ENCODE measurements around the gene UBALD1.

The UBALD1 gene

DNA sequence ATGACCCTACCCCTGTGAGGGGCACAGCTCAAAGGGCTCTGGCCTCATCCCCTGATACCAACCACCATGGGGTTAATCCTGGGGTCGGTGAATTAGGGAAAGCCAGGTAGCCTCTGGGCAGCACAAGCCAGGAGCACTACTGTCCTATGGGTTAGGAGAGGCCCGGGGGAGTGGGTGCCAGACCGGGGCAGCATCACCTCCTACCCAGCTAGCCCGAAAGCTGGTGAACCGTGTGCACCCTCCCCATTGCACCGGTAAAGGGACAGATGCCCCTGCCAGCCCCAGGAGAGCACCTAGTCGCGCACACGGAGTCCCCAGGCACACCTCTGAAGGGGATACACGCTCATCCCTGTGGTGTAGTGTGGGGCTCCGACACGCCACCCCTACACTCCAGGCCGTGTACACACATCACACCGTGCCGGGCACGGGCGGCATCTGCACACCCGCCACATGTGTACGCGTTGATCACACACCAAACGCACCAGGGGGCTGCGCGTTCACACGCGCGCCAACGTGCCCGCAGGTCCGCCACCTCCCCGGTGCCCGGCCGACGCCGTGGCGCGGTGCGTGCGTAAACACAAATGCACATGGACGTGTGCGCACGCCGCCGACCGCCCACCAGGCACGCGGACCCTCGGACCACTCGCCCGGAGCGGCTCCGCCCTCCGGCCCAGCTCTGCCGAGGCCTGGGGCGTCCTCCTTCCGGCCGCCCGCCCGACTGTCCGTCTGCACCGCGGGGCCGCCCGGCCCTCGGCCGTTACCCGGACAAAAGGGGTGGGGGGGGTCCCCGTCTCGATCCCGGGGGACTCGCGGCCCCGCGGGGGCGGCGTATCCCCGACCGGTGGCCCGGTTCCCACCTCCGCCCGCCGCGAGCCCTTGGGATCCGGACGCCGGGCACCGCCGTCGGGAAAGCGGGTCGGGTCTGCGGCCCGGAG lies 785 bp downstream of the UBALD1 start:
- peak; percentile 45 to 50 for DNase-seq

GRCh38 chr16:4612977-4613635 lies 1.6 kb downstream of the UBALD1 start:
- DNase-seq = no peak

GRCh38 chr16:4612474-4612931 lies 2.2 kb downstream of the UBALD1 start:
- no peak for DNase-seq

DNA sequence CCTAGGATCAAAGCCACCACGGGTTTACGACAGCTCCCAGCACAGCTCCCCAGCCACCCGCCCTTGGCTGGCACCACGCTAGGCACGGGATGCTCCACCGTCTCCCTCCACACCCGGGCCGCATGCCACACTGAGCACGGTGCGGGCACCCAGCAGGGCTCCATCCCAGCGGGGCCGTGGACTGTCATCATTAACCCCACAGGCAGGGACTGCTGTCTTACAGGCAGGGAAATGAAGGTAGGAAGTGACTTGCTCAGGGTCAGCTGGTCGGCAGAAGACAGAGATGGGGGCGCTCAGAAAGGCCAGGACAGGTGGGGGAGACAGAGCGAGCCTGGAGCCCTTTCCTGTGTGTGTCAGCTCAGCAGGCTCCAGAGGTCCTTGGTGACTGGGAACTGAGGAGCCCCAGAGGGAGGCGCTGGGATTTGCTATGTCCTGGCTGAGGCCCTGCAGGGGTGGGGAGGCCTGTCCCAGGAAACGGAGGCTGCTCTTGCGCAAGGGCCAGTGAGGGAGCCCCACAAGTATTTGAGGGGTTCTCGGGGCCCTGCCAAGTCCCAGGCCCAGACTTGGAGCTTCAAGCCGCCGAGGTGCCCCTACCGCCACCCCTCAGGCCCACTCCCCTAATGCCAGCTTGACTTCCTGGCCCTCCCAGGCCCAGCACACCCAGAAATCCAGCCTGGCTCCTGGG lies 3.2 kb downstream of the UBALD1 start:
- DNase-seq = no peak

GRCh38 chr16:4610011-4611005 lies 4.4 kb downstream of the UBALD1 start:
- DNase-seq = no peak

DNA sequence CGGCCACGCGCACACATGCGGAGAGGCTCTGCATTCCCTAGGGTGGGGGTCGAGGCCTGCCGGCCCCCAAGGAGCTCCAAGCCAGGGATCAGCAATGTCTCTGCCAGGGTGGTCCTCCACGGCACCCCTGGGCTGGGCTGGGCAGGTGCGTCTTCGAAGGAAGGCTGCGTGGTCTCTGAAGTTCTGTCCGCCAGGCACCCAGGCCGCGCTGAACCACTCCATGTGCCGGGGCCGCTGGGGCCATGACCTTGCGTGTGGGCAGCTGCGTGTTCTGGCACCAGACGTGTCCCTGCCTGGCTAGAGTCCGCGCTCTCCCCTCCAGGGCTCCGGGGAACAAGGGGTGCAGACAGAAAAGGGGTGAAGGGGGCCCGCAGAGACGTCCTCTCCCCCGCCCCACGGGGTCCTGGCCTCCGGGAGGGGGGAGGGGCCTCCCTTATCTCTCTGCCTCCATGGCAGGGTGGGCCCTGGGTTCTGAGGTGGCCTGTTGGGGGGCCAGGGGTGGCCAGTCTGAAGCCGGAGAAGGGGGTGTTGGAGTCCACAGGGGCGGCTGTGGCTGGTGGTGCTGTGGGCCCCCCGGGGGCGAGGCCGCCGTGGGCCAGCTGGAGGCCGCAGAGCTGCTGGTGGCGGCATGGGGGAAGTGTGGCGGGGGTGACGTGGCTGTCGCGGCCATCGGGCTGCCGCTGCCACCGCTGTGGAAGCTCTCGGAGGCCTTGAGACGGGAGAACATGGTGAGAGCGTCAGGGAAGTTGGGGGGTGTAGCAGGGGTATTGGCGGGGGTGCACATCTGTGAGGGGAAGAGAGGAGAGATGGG lies 5.3 kb downstream of the UBALD1 start:
- DNase-seq = no peak

DNA sequence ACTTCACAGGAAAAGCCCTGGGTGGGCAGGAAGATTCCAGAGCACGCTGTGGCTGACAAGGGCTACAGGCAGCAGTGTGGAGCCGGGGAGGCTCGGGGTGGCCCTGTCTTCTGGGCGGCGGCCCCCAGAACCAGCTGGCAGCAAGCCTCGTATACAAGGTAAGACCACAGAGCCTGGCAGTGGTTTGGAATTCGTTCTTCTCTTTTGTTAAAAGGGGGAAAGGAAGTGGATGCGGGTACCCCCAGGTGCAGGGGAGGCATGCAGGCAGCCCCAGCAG lies 6.0 kb downstream of the UBALD1 start:
- no peak for DNase-seq

DNA sequence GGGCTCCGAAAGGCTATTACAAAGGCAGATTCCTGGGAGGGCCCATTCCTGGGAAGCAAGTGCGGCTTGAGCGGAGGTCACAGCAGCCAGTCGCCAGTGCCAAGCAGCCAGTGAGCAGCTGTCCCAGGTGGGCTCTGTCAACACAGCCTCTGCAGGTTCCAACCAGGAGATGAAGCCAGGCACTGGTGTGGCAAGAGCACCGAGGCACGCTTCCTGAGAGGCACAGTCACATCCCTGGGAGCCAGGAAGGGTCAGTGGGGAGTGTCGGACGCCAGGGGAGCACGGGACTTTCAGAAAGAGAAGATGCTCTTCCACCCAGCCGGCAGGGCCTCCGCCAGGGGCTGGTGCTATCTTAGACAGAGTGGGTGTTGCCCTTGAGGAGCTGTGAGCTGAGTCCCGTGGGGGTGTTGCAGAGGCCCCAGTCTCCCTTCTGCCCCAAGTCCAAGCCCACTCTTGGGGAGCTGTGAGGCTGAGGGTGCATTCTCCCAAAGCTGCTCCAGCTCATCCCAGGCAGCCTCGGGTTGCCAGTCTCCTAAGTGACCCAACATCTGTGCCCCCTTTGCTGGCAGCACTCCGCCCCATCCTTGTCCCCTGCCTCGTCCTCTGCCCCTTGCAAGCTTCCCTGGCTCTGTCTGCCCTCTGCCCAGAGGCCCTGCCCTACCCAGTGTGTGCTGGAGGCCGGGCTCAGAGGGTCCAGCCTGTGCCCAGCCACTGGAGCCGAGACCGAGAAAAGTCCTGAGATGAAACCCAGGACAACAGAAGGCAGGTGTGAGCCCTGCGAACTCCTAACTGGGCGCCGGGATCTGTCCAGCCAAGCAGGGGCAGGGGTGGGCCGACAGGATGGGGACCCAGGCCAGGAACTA lies 6.6 kb downstream of the UBALD1 start:
- no peak for DNase-seq

GRCh38 chr16:4606354-4606753 lies 8.3 kb downstream of the UBALD1 start:
- no peak for DNase-seq

- DNase-seq = no peak
Measured at GRCh38 chr16:4604401-4604800, 10.3 kb downstream of the UBALD1 start.

GRCh38 chr16:4603624-4604170 lies 11.0 kb downstream of the UBALD1 start:
- DNase-seq = no peak

DNA sequence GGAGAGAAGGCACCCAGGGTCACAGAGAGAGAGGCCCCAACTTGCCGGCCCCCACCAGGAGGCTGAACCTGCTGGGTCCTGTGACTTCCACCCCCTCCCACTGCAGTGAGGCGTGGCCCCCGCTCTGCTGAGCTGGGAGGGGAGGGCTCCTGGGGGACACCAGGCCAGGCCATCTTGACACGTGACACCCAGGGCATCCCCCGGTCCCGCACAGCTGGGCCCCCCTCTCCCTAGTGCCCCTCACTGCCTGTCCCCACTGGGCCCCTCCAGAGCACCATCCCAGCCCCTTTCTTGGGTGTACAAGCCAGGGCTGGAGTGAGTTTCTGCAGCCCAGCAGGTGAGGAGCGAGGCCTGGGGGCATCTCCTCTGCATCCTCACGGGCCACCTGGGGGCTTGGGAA lies 12.4 kb downstream of the UBALD1 start:
- DNase-seq = no peak

- DNase-seq = no peak
Measured at GRCh38 chr16:4601864-4602186, 12.9 kb downstream of the UBALD1 start.

- no peak for DNase-seq
Measured at GRCh38 chr16:4601036-4601863, 13.4 kb downstream of the UBALD1 start.

DNA sequence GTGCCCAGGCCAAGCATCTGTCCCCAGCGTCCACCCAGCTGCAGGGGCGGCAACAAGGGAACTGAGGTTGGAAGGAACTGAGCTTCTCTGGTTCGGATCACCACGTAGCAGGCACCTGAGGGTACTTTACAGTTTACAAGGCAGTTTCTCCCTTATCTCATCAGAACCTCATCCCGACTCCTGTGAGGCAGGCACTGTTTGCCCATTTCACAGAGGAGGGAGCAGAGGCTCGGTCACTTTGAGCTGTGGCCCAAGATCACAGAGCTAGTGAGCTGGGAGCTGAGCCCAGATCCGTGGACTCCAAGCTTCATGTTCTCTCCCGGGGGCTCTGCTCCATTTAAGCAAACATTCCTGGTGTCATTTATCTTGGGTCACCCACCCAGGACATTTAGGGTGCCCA lies 15.1 kb downstream of the UBALD1 start:
- no peak for DNase-seq

DNA sequence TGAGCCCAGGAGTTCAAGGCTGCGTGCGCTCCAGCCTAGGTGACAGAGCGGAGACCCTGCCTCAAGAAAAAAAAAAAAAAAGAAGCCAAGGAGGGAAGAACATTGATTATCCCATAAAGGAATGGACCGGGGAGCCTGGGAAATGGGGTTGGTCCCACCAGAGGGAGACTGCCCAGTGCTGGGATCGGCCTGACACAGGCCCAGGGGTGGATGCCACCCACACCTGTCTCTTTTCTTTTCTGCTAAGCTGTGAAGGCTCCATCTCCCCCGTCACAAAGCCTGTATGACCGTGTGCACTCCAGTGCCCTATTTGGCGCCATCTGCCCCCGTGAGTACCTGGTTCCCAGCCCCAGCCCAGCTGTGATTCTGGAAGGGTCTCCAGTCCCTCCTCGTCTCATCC lies 15.7 kb downstream of the UBALD1 start:
- no peak for DNase-seq

- DNase-seq = no peak
Measured at GRCh38 chr16:4597174-4597573, 17.5 kb downstream of the UBALD1 start.

GRCh38 chr16:4594433-4595410 lies 20.0 kb downstream of the UBALD1 start:
- DNase-seq = no peak
